NCI-H748 (cell line): ENCODE results near the gene PSKH1.

Source experiments
- DNase-seq: peaks from one replicate; lab custom pipeline; 2025; ENCODE audit not compliant: unreplicated experiment; lab: John Stamatoyannopoulos, UW

The PSKH1 gene

DNA sequence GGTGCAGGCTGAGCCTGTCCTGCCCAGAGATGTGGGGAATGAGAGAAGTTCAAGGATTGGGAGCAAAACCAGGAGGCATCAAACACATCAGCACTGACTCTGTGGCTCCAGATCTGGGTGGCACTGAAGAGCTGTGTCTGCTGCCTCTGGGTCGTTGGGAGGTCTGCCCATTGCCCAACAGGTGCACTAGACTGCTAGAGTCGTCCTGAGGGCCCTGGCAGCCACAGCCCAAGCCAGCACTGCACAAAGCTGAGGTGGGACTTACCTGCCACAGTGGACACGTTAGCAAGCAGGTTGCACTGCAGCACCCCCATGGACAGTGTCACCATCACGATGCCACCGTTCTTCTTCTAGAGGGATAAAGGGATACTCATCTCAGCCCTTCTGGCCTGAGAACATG is 84.0 kb downstream of the PSKH1 start:
- no peak for DNase-seq

DNA sequence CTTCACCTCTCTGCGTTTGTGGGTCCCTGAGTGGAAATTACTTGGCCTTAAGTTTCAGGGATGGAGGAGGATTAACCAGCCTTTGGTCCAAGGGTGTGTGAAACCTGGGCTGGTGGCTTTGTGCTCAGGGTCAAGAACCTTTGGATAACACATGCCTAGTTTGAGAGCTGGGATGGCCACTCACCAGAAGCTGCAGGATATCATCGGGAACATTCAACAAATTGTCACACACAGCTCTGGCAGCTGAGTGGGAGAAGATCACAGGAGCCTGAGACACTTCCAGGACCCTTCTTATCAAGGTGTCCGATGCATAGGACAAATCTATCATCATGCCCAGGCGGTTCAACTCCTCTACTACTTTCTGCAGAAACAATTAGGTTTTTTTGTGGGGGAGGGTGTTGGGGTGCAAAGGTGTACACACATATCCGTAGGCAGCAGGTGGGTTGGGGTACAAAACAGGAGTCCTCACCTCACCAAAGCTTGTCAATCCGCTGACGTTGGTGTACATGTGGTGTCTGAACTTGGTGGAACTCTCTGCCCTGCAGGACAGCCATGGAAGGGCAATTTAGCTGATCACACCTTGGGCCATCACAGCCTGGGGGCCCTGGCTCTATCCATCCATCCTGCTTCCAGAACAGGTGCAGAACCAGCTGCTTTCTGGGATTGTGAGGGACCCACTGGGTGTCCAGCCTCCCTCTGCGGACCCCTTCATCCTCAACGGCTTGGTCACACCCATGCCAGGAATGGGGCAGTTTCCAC is 84.6 kb downstream of the PSKH1 start:
- DNase-seq = no peak
